Kidney epithelial cell (primary cell): Measurements from ENCODE around the gene PHYH. TPM values are rescaled to one million over a fixed set of nuclear protein-coding genes. Genes with fewer than 3 reads are reported as not detected.

Experiments
- DNase-seq: peaks from one replicate; pipeline ENCODE4 v3.0.0-alpha.2; 2010; ENCODE audit warnings: low read depth
- H3K27me3 ChIP-seq: 2 replicates; pipeline ENCODE4 v1.6.0; 2011; ENCODE audit warnings: low read length; ENCODE audit not compliant: control insufficient read depth, insufficient read depth
- H3K36me3 ChIP-seq: 2 replicates; pipeline ENCODE4 v1.5.1; 2011; ENCODE audit warnings: low read length; ENCODE audit not compliant: control insufficient read depth, insufficient read depth
- H3K4me3 ChIP-seq: 2 replicates; pipeline ENCODE4 v1.5.1; 2011; ENCODE audit warnings: low read depth, mild to moderate bottlenecking, control low read depth, low read length
- CTCF ChIP-seq: IDR thresholded peaks from 2 replicates; pipeline ENCODE4 v1.5.1; 2011; ENCODE audit warnings: mild to moderate bottlenecking, moderate library complexity, low read length, control low read depth, inconsistent platforms; ENCODE audit not compliant: insufficient read depth, poor library complexity, severe bottlenecking
- total RNA-seq: library from RNA; depleted of rRNA; stranded (reverse); fragments of >200 nt; gene quantifications from 2 replicates; pipeline ENCODE4 v1.2.3, GENCODE V29; 2015

PHYH gene
- total RNA-seq, 1 donor from 2014 or later = 15.8 TPM

- Histone ChIP-seq H3K36me3 (no peaks in the 10 kb centered on the region), H3K4me3 (no peak overlapping the region), H3K27me3 (no peaks in the 10 kb centered on the region)
- TF ChIP-seq CTCF = no peak
- no peak for DNase-seq
Measured at GRCh38 chr10:13233358-13233757, 66.5 kb downstream of the PHYH start.

GRCh38 chr10:13231808-13232207 lies 68.1 kb downstream of the PHYH start:
- H3K27me3 ChIP-seq = no peaks in the 10 kb centered on the region
- H3K36me3 ChIP-seq = no peaks in the 10 kb centered on the region
- DNase-seq = no peak
- no peak overlapping the region for H3K4me3 ChIP-seq
- no peak for TF ChIP-seq CTCF

GRCh38 chr10:13231190-13231589 lies 68.7 kb downstream of the PHYH start:
- no peak for DNase-seq
- Histone ChIP-seq H3K27me3 (no peaks in the 10 kb centered on the region), H3K4me3 (no peak overlapping the region), H3K36me3 (no peaks in the 10 kb centered on the region)
- TF ChIP-seq CTCF = no peak

Other genes with a start within 250 kb of the PHYH start
- gene OPTN, start 199.9 kb downstream of the PHYH start, total RNA-seq = 108 and 114 TPM in 2 replicates
- 2.4 and 2.8 TPM in 2 replicates for gene MCM10, start 138.5 kb downstream of the PHYH start, total RNA-seq
- gene UCMA, start 65.7 kb downstream of the PHYH start, total RNA-seq = not detected in 2 replicates
- gene SEPHS1, start 48.2 kb upstream of the PHYH start, total RNA-seq = 48.9 and 56.8 TPM in 2 replicates
- gene BEND7, start 228.9 kb upstream of the PHYH start, total RNA-seq = 26.2 and 31.5 TPM in 2 replicates